H1 (cell line): ENCODE results near the gene LCE2D. TPM values are rescaled to one million over a fixed set of nuclear protein-coding genes. Genes with fewer than 3 reads are reported as not detected.

ENCODE experiments used
- CBX5 ChIP-seq: fragments of 300-800, 300-1000 bp; sonication (generic); IDR thresholded peaks from 2 replicates; pipeline ENCODE4 v1.7.1; 2016; ENCODE audit warnings: antibody characterized with exemption, low read length, low read depth
- CEBPB ChIP-seq: IDR thresholded peaks from 2 replicates; pipeline ENCODE4 v1.6.1; 2012; ENCODE audit warnings: low read depth, low read length
- SAP30 ChIP-seq: fragments of 300-600 bp; sonication (generic); IDR thresholded peaks from 2 replicates; pipeline ENCODE4 v1.7.1; 2012; ENCODE audit warnings: low read length, moderate library complexity, mild to moderate bottlenecking, inconsistent platforms; ENCODE audit not compliant: insufficient read depth, insufficient replicate concordance
- TBP ChIP-seq: IDR thresholded peaks from 2 replicates; pipeline ENCODE4 v1.6.1; 2011; ENCODE audit warnings: low read depth, low read length, improper control_type of control experiment
- polyA plus RNA-seq, 7 experiments: library from polyadenylated mRNA; depleted of rRNA in 3 of 7; stranded (reverse) in 5 of 7; unstranded in 2 of 7; fragments of >200 nt in 5 of 7; fragments of 200-250 nt in 2 of 7; gene quantifications; 1 replicate in 5 of 7; 2 replicates in 1 of 7; 4 replicates in 1 of 7; pipeline versions ENCODE4 v1.2.1 to v1.2.3, GENCODE V29; 2011 to 2013; ENCODE audit warnings: missing spikeins in 2 of 7, mixed read lengths in 2 of 7
- total RNA-seq: library from RNA; stranded (reverse); fragmentation: NEBNext Ultra II Directional; extraction: Animal tissue kit (Norgen Biotek cat#: 25700); gene quantifications from 2 replicates; pipeline ENCODE4 v1.2.1, GENCODE V29; 2021

The LCE2D gene
- total and polyA plus RNA-seq, 2 of the 8 experiments (the other 6 are each of a cell fraction or from before 2014, with no cell fraction given) = not detected

DNA sequence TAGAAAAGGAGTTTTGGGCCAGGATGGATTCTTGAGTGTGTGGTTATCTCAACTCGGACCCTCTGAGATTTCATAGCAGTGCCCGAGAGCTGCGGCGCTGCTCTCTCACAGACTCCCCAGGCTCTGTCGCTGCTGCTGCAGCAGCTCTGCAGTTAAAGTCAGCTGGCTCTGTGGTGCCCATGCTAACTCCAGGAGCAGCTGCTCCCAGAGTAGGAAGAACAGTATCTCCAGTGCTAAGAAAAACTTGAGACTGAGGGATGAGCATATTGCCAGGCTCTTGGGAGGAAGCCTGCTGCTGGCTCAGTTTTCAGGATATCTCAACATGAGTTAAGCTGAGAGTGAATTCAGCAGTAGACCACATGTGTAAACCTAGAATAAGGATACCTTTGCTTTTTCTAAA, 4.5 kb downstream of the LCE2D start (continued):
- no peak for TF ChIP-seq CEBPB
- no peak for TF ChIP-seq SAP30
- no peak for TF ChIP-seq CBX5
- no peak for TF ChIP-seq TBP
